IPS-15b (cell line): Measurements from ENCODE around the gene ITGAE.
A peak's percentile ranks its signal among the peaks of the same experiment; 100 is the strongest.
"Not testable (repeated sequence)": the region's sequence is repeated elsewhere in the genome, so short reads cannot be mapped to it uniquely, and the experiment has no call there.

ENCODE experiments used
- H3K27me3 ChIP-seq: one replicate; pipeline ENCODE4 v1.6.1; 2013; ENCODE audit warnings: low read length; ENCODE audit not compliant: control insufficient read depth, insufficient read depth
- H3K36me3 ChIP-seq: one replicate; pipeline ENCODE4 v1.6.1; 2013; ENCODE audit warnings: low read length; ENCODE audit not compliant: control insufficient read depth, insufficient read depth
- H3K4me1 ChIP-seq: one replicate; pipeline ENCODE4 v1.6.1; 2013; ENCODE audit warnings: mild to moderate bottlenecking, low read length; ENCODE audit not compliant: control insufficient read depth, insufficient read depth
- H3K4me3 ChIP-seq: one replicate; pipeline ENCODE4 v1.5.1; 2013; ENCODE audit warnings: low read depth, low read length
- H3K9ac ChIP-seq: one replicate; pipeline ENCODE4 v1.6.1; 2013; ENCODE audit warnings: low read depth, mild to moderate bottlenecking, low read length
- H3K9me3 ChIP-seq: one replicate; pipeline ENCODE4 v1.6.1; 2013; ENCODE audit warnings: mild to moderate bottlenecking, low read length; ENCODE audit not compliant: control insufficient read depth, insufficient read depth

ITGAE gene

DNA sequence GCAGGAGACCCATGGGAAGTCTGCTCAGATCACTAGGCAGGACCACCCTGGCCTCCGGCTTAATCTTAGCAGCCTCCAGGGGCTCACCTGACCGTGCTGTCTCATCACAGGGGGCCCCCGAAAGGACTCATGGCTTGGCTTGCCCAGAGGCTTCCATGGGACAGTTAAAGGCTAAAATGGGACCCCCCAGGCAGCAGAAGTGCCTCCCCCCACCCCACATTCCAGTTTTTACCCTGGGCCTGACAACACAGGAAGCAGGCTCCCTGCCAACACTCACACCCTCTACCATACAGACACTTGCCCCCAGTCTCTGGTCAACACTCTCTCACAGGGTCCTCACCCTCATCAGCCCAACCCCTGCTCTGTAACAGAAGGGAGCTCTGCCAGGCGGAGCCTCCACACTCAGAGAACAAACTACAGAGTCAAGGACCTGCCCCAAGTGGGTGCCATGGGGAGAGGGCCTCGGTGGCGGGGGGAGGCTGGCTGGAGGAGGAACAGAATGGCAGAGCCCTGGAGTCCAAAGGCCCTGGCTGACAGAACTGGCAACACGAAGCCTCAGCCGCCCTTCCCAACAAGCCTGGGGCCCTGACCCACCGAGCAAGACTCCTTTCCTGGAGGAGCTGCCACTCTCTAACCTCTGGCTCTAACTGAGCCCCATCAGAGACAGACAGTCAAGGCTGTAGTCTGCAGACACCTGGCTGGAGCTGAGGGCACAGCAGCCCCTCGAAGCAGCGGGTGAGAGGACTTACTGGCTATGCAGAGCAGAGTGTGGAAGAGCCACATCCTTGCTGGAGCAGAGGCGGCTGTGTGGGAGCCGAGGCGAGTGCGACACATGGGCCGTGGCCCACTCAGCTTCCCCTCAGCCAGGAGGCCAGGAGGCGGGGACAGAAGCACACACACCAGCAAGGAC, at the start of gene ITGAE:
ITGAE (minus strand) TSS at position 827 of the 910 bp plus-strand sequence; CDS start at position 783, 44 bp downstream.
- peaks cover 5% of the 10 kb centered on the region for H3K36me3 ChIP-seq
- H3K27me3 ChIP-seq: no peaks in the 10 kb centered on the region
- H3K4me3 ChIP-seq: no peak within 1 kb of the TSS
- H3K9ac ChIP-seq: no peak within 1 kb of the TSS
- no peaks in the 10 kb centered on the region for H3K4me1 ChIP-seq
- H3K9me3 ChIP-seq: no peaks in the 10 kb centered on the region

DNA sequence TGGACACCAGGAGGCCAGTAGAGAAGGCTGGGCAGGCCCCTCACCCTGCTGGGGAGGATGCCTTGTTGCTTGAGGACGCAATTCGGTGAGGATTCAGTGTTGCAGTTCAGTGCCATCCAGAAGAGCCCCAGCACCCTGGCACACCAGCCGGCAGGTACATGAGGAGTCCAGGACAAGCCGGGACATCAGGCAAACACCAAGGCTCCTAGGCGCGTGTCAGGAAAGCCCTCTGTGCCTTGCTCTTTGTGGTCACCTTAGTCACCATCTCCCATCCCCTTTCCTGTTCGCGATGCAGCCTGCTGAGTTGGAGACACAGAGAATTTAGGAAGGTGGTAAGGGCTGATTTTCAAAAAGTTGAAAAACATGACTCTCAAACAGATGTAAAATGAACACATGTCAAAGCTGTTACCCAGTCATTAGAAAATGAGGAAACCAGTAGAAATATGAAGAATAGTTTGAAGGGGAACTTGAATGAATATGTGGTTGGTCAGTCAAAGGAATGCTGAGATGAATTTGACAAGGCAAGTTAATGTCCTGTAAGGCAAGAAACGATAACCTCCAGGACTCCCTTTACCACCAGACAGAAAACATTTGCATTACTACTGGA, 47.3 kb upstream of the ITGAE start:
- Histone ChIP-seq H3K9ac (no peak overlapping the region), H3K4me3 (no peak overlapping the region), H3K9me3 (no peaks in the 10 kb centered on the region), H3K4me1 (peaks cover 7% of the 10 kb centered on the region), H3K36me3 (no peaks in the 10 kb centered on the region), H3K27me3 (no peaks in the 10 kb centered on the region)

- H3K4me1 ChIP-seq: peaks cover 7% of the 10 kb centered on the region
- H3K9ac ChIP-seq: no peak overlapping the region
- H3K9me3 ChIP-seq: no peaks in the 10 kb centered on the region
- no peak overlapping the region for H3K4me3 ChIP-seq
- H3K36me3 ChIP-seq: peaks cover 5% of the 10 kb centered on the region
- no peaks in the 10 kb centered on the region for H3K27me3 ChIP-seq
Measured at GRCh38 chr17:3847165-3847670, 46.2 kb upstream of the ITGAE start.

DNA sequence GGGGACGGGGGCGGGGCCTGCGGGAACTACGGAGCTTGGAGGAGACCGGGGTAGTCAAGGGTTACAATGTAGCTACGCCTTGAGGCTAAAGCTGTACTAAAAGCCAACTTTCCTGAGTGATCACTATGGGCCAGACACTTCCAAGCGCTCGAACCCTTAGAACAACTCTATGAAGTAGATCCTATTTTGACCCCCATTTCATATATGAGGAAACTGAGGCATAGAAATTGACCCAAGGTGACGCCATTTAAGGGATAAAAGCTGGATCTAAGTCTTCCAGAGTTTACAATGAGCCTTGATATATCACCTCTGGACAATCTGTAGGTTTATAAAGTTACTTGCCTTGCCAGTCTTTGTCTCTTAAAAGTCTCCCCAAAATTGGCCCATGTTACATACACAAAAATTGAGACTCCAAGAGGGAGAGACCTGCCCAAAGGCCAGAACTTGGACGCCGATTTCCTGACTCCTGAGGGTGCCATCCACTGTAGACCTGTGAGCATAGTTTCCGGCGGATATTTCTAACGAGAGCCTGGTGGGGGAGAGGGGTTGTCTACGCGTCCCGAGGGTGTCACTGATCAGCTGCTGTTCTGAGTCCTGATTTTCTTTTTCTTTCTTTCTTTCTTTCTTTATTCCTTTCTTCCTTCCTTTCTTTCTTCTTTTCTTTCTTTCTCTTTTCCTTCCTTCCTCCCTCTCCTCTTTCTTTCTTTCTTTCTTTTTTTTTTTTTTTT, 45.6 kb upstream of the ITGAE start:
- H3K9ac ChIP-seq: peak overlapping the region; percentile 37

GRCh38 chr17:3845621-3846436, 44.8 kb upstream of the ITGAE start, which contains the start of gene NCBP3:
TSS of gene NCBP3 (minus strand) at chr17:3846246. CDS start at chr17:3846223, 23 bp downstream.
- peak within 1 kb of the TSS; percentile 89 for H3K9ac ChIP-seq
- peaks cover 15% of the 10 kb centered on the region for H3K36me3 ChIP-seq
- H3K4me3 ChIP-seq: peak within 1 kb of the TSS; percentile 82
- H3K9me3 ChIP-seq: no peaks in the 10 kb centered on the region
- peaks cover 7% of the 10 kb centered on the region for H3K4me1 ChIP-seq
- no peaks in the 10 kb centered on the region for H3K27me3 ChIP-seq

More for the DNA sequence above, 45.6 kb upstream of the ITGAE start:
- Histone ChIP-seq H3K27me3 (no peaks in the 10 kb centered on the region), H3K4me3 (no peak overlapping the region), H3K4me1 (peaks cover 7% of the 10 kb centered on the region), H3K36me3 (peaks cover 10% of the 10 kb centered on the region), H3K9me3 (no peaks in the 10 kb centered on the region)

- H3K27me3 ChIP-seq: no peaks in the 10 kb centered on the region
- peak overlapping the region; percentile 89 for H3K9ac ChIP-seq
- H3K9me3 ChIP-seq: no peaks in the 10 kb centered on the region
- H3K4me1 ChIP-seq: peaks cover 7% of the 10 kb centered on the region
- peak overlapping the region; percentile 82 for H3K4me3 ChIP-seq
- H3K36me3 ChIP-seq: peaks cover 17% of the 10 kb centered on the region
Measured at GRCh38 chr17:3845291-3845620, 44.3 kb upstream of the ITGAE start.

GRCh38 chr17:3844556-3844955, 43.6 kb upstream of the ITGAE start:
- H3K4me1 ChIP-seq, H3K4me3 ChIP-seq, H3K9ac ChIP-seq, H3K9me3 ChIP-seq, H3K27me3 ChIP-seq: not testable (repeated sequence)
- peaks cover 24% of the 10 kb centered on the region for H3K36me3 ChIP-seq

- Histone ChIP-seq H3K9me3 (no peaks in the 10 kb centered on the region), H3K27me3 (no peaks in the 10 kb centered on the region), H3K9ac (no peak overlapping the region), H3K36me3 (peaks cover 24% of the 10 kb centered on the region), H3K4me3 (no peak overlapping the region), H3K4me1 (peaks cover 7% of the 10 kb centered on the region)
Measured at GRCh38 chr17:3843935-3844516, 43.0 kb upstream of the ITGAE start.

GRCh38 chr17:3838206-3838605, 37.2 kb upstream of the ITGAE start:
- Histone ChIP-seq H3K4me1 (no peaks in the 10 kb centered on the region), H3K27me3 (no peaks in the 10 kb centered on the region), H3K9ac (no peak overlapping the region), H3K4me3 (no peak overlapping the region), H3K9me3 (no peaks in the 10 kb centered on the region), H3K36me3 (peaks cover 29% of the 10 kb centered on the region)

GRCh38 chr17:3836551-3836950, 35.6 kb upstream of the ITGAE start:
- H3K9ac ChIP-seq: no peak overlapping the region
- no peaks in the 10 kb centered on the region for H3K4me1 ChIP-seq
- H3K36me3 ChIP-seq: peaks cover 19% of the 10 kb centered on the region
- H3K27me3 ChIP-seq: no peaks in the 10 kb centered on the region
- no peaks in the 10 kb centered on the region for H3K9me3 ChIP-seq
- no peak overlapping the region for H3K4me3 ChIP-seq
